NT2/D1 (cell line): ENCODE data around the gene BRD4.

Experiments used
- DNase-seq: peaks from one replicate; pipeline ENCODE4 v3.0.0-alpha.2; 2011; ENCODE audit warnings: low read depth, low spot score
- H3K27me3 ChIP-seq: 2 replicates; pipeline ENCODE4 v1.6.0; 2011; ENCODE audit warnings: mild to moderate bottlenecking; ENCODE audit not compliant: insufficient read length, insufficient read depth
- H3K36me3 ChIP-seq: 2 replicates; pipeline ENCODE4 v1.6.1; 2011; ENCODE audit warnings: mild to moderate bottlenecking, low read length, mixed read lengths; ENCODE audit not compliant: insufficient read depth, insufficient read length
- H3K4me1 ChIP-seq: 2 replicates; pipeline ENCODE4 v1.5.1; 2011; ENCODE audit not compliant: insufficient read depth, insufficient read length
- H3K4me3 ChIP-seq: 2 replicates; pipeline ENCODE4 v1.5.1; 2011; ENCODE audit warnings: low read depth; ENCODE audit not compliant: insufficient read length
- H3K9ac ChIP-seq: 2 replicates; pipeline ENCODE4 v1.6.0; 2011; ENCODE audit warnings: low read depth; ENCODE audit not compliant: insufficient read length
- H3K9me3 ChIP-seq: 2 replicates; pipeline ENCODE4 v1.5.1; 2011; ENCODE audit warnings: mild to moderate bottlenecking, low read length; ENCODE audit not compliant: insufficient read depth
- SUZ12 ChIP-seq: IDR thresholded peaks from 2 replicates; pipeline ENCODE4 v1.6.1; 2011; ENCODE audit not compliant: insufficient read length, insufficient read depth; ENCODE audit errors: extremely low read depth
- YY1 ChIP-seq: IDR thresholded peaks from 2 replicates; pipeline ENCODE4 v1.6.1; 2011; ENCODE audit not compliant: insufficient read length, insufficient read depth
- ZNF274 ChIP-seq: IDR thresholded peaks from 2 replicates; pipeline ENCODE4 v1.6.1; 2011; ENCODE audit warnings: mild to moderate bottlenecking, low read depth, low read length

The BRD4 gene

DNA sequence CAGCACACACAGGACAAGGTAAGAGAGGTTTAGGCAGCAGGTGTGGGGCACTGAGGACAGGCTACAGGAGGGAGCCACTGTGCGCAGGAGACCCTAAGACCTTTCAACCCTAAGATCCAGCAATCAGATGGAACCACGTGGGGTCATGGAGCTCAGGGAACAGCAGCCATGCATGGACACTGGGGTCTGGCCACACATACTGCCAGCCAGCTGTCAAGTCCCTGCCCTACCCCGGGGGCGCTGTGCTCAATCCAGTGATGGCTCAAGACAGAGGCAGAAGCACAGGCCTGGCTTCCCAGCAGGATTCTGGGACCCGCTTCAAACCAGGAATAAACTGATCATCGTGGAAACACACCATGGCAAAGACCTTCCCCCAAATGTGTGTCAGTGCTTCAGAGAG is 74.6 kb downstream of the BRD4 start:
- TF ChIP-seq SUZ12 (no peak), YY1 (no peak), ZNF274 (no peak)

DNA sequence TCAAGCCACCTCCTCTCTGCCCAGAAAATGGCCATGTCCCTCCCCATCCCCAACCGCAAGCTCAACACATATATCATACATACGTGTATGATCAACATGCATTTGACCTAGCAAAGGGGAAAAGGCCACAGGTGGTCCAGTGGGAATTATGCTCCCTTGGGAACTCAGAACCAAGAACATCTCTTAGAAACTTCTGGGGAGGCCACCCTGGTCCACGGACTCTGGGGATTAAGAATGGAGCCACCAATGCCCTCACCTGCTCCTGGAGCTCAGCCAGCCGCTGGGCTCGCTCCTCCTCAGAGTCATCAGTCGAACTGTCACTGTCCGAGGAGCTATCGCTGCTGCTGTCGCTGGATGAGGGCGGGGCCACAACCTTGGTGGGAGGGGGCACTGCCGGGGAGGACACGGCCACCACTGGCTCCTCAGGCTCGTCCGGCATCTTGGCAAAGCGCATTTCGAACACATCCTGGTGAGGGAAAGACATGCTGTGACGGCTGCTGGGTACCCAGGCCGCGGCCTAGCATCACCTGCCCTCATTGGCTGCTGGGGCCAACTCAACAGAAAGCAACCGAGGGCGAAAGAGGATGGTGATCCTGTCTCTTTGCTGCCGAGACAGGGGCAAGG is 75.5 kb downstream of the BRD4 start:
- Histone ChIP-seq H3K9ac (no peak overlapping the region), H3K9me3 (no peaks in the 10 kb centered on the region), H3K4me3 (no peak overlapping the region), H3K36me3 (peaks cover 96% of the 10 kb centered on the region), H3K4me1 (peaks cover 16% of the 10 kb centered on the region), H3K27me3 (no peaks in the 10 kb centered on the region)
- TF ChIP-seq SUZ12 (no peak), YY1 (no peak), ZNF274 (no peak)
- DNase-seq, result no peak

More for the DNA sequence above, 74.6 kb downstream of the BRD4 start:
- Histone ChIP-seq H3K4me3 (no peak overlapping the region), H3K9me3 (no peaks in the 10 kb centered on the region), H3K27me3 (no peaks in the 10 kb centered on the region), H3K9ac (no peak overlapping the region), H3K4me1 (peaks cover 10% of the 10 kb centered on the region), H3K36me3 (peaks cover 95% of the 10 kb centered on the region)
- no peak for DNase-seq

DNA sequence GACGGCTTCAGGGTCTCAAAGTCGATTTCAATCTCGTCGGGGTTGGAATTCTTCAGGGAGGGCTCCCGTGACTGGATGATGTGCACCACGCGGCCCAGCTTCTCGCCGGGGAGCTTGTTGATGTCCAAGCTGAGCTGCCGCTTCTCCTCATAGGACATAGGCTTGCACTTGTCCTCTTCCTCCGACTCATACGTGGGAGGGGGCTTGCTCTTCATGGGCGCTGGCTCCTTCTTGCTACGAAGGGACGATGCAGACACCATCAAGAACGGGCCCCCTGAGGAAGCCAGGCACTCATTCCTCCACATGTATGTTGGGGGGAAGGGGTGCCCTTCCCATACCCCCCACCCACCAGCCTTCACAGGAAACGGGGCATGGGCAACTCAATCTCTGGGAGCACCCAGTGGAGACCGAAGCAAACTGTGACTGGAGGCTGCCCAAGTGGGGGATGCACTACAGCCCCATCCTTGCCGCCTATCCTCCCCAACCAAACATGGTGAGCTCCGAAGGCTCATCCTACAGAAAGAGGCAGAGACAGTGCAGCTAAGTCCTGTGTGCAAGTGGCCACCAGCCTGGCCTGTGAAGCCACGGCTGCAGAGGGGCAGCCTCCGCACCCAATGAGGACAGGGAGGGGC is 76.9 kb downstream of the BRD4 start:
- Histone ChIP-seq H3K9me3 (no peaks in the 10 kb centered on the region), H3K9ac (no peak overlapping the region), H3K4me1 (peaks cover 25% of the 10 kb centered on the region), H3K36me3 (peaks cover 98% of the 10 kb centered on the region), H3K27me3 (no peaks in the 10 kb centered on the region), H3K4me3 (no peak overlapping the region)
- TF ChIP-seq ZNF274, result no peak
- TF ChIP-seq SUZ12, result no peak
- DNase-seq, result no peak

DNA sequence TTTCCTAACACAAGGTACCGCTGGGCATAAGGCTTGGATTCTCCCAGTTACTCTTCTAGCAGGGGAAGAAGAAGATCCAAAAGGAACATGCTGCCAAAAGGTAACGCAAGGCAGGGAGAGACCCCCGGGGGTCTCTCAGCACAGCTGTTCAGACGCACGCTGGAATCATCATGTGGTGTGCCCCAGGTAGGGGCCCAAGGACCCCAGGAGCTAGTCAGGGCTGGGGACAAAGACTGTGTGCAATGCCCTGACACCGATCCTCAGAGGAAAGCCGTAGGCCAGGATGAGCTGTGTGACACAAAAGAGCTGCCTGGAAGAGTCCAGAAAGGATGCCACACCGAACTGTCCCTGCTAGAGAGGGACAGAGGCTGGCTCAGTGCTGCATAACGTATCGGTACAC is 77.8 kb downstream of the BRD4 start:
- no peak for DNase-seq
- H3K36me3 ChIP-seq, result peaks cover 97% of the 10 kb centered on the region

DNA sequence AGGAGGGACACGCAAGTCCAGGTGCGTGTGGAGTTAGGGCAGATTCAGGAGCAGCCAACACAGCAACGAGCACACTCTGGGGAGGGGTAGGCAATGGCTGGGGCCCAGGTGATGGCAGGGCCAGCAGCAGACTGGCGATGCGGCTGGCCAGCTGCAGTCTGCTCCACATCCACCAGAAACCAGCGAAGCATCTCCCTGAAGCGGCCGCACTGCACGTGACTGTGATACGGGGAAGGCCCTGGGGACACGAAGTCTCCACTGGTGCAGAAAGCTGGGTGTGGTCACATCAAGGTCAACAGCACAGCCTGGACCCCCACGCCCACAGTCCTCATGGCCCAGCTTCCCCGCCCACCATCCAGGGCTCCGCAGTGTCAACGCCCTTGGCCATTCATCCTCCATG is 78.8 kb downstream of the BRD4 start:
- peaks cover 30% of the 10 kb centered on the region for H3K4me1 ChIP-seq
- H3K9me3 ChIP-seq, result no peaks in the 10 kb centered on the region
- peaks cover 97% of the 10 kb centered on the region for H3K36me3 ChIP-seq
- H3K27me3 ChIP-seq, result no peaks in the 10 kb centered on the region
- H3K4me3 ChIP-seq, result no peak overlapping the region
- DNase-seq, result no peak
- TF ChIP-seq YY1, result no peak
- H3K9ac ChIP-seq, result no peak overlapping the region

More for the DNA sequence above, 77.8 kb downstream of the BRD4 start:
- Histone ChIP-seq H3K4me3 (no peak overlapping the region), H3K4me1 (peaks cover 30% of the 10 kb centered on the region), H3K27me3 (no peaks in the 10 kb centered on the region), H3K9ac (no peak overlapping the region), H3K9me3 (no peaks in the 10 kb centered on the region)
- TF ChIP-seq SUZ12 (no peak), ZNF274 (no peak), YY1 (no peak)

DNA sequence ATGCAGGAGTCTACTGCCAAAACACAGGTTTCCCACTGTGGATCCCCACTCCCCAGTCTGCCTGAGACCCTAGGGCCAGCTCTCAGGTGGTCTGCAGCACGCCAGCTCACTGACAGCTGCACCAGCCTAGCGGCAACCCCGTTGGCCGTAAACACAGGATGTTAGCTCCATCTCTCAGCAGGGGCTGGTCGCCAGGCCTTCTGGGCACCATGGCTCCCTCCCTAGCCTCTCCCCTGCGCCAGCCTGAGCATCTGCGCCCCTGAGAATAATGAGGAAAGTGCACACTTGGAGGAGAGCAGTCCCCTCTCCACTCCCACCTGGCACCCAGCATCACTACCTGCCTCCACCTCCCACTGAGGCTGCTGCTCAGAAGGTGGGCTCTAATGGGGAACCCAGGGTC is 79.3 kb downstream of the BRD4 start:
- Histone ChIP-seq H3K4me1 (peaks cover 30% of the 10 kb centered on the region), H3K27me3 (no peaks in the 10 kb centered on the region), H3K36me3 (peaks cover 97% of the 10 kb centered on the region)

DNA sequence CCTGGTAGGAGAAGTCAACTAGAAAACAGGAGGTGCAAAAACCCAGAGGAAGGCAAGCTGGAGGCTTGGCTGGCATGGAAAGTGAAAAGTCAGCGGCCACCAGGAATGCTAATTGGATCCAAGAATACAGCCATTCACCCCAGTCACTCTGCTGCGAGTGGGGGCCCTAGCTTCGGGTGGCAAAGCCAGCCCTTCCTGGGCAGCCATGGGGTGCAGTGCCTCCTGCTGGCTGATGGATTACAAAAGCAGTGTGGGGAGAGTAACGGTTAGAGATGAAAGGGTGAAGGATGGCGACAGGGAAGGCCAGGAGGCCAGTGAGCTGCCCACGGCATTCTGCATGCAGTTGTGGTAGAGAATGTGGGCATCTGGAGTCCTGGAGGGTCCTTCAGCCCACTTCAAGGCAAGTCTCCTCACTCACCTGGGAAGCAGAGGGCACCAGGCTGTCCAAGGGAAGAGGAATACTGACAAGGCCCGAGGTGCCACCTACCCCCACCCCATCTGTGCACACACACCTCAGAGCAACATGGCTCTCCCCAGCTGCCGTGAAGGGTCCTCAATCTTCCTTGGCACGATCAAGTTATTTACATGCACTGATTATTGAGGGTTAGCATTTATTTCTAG is 79.8 kb downstream of the BRD4 start:
- Histone ChIP-seq H3K9ac (no peak overlapping the region), H3K36me3 (peaks cover 97% of the 10 kb centered on the region), H3K9me3 (no peaks in the 10 kb centered on the region), H3K4me1 (peaks cover 32% of the 10 kb centered on the region), H3K27me3 (no peaks in the 10 kb centered on the region), H3K4me3 (no peak overlapping the region)
- DNase-seq, result no peak
- TF ChIP-seq SUZ12 (no peak), YY1 (no peak), ZNF274 (no peak)

More for the DNA sequence above, 79.3 kb downstream of the BRD4 start:
- no peaks in the 10 kb centered on the region for H3K9me3 ChIP-seq
- TF ChIP-seq YY1 (no peak), SUZ12 (no peak), ZNF274 (no peak)
- no peak overlapping the region for H3K4me3 ChIP-seq
- no peak for DNase-seq
- no peak overlapping the region for H3K9ac ChIP-seq
